SKM-1 treated with dmso at 0.1 percent for 144 hours (cell line): ENCODE data around the gene ATXN3.
"Not testable (repeated sequence)": the region's sequence is repeated elsewhere in the genome, so short reads cannot be mapped to it uniquely, and the experiment has no call there.

Experiments used
- DNase-seq: peaks from one replicate; lab custom pipeline; 2025; ENCODE audit not compliant: unreplicated experiment; lab: John Stamatoyannopoulos, UW

Gene ATXN3

DNA sequence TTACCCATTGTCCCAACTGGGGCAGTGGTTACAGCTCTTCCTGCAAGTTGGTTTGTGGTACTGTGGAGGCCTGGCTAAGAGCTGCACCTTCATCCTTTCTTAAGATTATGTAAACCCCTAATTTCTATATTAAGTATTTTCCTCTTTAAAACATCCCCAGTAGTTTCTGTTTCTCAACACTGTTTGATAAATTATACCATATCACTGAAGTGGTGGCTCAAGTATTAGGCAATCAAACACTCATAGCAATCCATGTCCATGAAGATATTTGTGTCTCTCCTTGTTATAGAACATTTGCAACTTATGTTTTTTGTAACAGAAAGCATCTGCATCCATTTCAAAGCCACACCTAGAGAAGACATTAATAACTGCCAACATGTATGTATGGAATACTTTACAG is 31.8 kb downstream of the ATXN3 start:
- DNase-seq: no peak

DNA sequence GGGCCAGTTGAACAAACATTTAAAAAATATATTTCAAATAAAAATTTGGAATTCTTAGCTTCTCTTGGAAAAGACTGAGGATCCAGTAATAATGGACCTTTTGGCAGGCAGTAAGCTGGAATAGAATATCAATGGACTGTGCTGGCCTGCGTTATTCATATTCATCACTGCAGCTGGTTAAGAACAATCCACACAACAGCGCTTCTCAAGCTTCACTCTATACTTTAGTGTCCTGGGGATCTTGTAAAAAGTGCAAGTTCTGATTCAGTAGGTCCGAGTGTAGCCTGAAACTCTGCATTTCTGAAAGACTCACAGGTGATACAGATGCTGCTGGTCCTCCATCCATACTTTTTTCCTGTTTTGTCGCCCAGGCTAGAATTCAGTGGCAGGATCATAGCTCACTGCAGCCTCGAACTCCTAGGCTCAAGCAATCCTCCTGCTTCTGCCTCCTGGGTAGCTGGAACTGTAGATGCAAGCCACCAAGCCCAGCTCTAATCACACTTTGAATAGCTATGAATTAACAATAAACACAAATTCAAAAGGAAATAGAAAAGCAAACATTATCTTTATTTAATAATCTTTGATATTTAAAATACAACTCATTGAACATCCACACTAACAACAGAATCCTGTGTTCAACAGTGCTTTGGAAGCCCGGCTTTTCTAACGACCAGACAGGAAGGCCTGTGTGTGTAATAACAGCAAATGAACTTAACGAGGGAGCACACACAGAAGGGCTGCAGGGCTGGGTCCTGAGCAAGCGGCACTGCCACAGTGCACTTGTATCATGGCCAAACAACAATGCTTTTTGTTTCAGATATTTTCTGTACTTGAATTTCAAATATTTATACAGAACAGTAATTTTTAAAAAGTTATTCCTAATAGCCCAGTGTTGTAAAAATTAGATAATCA is 48.1 kb downstream of the ATXN3 start:
- no peak for DNase-seq

DNA sequence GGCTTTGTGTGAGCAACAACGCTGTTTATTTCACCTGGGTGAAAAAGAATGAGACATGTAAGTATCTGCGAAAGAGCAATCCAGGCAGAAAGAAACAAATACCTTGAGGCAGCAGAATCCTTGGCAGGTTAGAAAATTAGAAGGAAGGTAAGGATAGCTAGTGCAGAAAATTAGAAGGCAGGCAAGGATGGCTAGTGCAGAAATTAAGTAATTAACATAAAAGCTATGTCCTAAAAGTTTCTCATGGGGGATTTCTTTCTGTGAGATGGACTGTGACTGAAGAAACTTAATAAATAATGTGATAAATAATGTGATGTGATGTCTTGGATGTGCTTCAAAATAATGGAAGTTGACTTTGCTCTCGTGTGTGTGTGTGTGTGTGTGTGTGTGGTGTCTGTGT is 56.6 kb downstream of the ATXN3 start:
- DNase-seq: no peak

DNA sequence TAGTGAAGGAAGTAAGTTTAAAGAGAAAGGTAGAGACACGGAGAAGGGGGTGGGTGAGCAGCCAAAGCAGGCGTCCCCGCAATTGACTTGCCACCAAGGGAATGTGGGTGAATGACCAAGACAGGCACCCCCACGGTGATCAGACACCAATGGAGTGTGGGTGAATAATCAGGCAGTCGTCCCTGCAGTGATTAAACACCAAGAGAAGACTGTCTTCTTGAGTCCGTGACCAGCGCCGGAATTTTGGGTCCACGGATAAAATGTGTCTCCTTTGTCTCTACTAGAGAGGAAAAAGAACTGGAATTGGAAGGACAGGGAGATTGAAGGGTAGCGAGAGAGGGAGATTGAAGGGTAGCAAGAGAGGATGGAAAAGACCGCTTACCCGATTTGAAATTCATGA is 57.2 kb downstream of the ATXN3 start:
- not testable (repeated sequence) for DNase-seq

DNA sequence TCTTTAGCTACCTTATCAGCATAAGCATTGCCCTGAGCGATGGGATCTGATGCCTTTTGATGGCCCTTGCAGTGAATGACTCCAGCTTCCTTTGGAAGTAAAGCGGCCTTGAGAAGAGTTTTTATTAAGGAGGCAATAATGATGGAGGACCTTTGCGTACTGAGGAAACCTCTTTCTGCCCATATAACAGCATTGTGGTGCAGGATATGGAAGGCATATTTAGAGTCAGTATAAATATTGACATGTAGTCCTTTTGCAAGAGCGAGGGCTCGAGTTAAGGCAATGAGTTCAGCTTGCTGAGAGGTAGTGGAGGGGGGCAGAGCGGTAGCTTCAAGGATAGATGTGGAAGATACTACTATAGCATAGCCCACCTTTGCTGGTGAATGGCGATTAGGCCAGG is 60.5 kb downstream of the ATXN3 start:
- DNase-seq: not testable (repeated sequence)

DNA sequence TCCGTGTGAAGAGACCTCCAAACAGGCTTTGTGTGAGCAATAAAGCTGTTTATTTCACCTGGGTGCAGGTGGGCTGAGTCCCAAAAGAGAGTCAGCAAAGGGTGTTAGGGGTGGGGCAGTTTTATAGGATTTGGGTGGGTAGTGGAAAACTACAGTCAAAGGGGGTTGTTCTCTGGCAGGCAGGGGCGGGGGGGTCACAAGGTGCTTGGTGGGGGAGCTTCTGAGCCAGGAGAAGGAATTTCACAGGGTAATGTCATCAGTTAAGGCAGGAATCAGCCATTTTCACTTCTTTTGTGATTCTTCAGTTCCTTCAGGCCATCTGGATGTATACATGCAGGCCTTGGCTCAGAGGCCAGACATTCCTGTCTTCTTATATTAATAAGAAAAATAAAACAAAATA is 64.6 kb downstream of the ATXN3 start:
- DNase-seq: not testable (repeated sequence)

DNA sequence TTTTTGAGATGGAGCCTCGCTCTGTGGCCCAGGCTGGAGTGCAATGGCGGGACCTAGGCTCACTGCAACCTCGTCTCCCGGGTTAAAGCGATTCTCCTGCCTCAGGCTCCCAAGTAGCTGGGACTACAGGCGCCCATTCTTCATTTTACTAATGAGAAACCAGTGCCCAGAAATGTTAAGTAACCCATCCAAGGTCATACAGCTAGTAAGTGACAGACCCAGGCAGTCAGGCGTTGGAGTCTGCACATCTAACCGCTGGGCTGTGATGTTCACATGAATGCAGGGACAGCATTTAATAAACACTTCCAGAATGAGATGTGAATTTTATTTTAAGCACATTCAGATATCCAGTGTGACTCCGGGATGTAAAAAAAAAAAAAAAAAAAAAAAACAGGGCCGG is 65.2 kb downstream of the ATXN3 start:
- no peak for DNase-seq

DNA sequence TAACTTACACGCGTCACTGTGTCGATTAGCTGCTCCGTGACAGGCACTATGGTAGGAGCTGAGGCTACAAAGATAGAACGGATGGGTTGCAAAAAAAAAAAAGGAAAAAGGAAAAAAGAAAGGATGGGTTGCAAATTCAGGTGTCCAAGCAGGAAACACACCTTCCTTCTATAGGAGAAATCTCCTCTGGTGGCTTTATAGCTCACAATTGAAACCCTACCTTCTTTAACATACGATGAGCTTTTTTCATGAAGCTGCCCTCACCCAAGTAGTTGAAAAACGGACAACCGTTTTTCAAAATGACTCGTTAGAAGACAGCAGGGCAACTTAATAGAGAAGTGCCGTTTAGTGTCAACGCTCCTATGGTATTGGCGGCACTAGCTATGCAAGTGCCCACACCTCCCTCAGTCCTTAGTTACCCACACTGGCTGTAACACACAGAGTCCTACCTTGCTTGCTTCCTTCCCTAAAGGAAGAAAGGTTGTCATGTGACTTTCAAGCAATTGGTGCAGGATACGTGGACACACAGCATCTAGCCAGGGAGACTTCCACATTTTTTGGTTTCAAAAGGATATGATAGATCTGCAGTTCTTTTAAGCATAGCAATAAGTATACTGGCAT is 65.8 kb downstream of the ATXN3 start:
- DNase-seq: no peak

DNA sequence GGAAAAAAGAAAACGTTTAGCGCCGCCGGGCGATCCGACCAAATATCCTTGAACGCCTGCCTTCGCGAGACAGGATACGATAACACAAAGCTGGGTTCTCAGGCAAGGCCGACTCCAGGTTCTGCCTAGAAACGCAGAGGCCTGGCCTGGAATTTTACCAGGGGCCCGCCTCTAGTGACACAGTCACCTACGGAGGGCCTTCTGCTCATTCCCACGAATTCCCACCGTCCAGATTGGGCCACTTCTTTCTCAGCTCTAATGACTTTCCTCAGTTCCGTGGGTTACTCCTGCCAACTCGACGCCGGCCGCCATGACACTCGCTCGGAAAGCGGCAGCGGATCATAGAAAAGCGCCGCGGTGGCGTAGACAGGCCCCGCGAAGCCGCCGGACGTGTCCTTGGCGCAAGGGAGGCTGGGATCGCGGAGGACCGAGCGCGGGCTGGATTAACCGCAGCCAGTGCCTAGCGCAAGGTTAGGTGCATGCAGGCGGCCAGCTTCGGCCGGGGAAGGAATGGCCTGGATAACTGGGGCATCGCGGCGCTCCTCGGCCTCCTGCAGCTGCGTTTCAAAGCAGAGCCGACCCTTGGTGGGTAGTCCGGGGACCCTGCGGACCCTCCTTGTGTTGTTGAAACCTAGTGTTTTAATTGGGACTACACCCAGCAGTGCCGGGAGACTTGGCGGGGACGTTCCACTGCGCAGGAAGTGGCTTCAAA is 66.5 kb downstream of the ATXN3 start, which contains the start of gene TRIP11:
TRIP11 (minus strand) TSS at position 341 of the 712 bp plus-strand sequence. CDS start 374 bp downstream, outside the sequence.
- peak; percentile 25 for DNase-seq

DNA sequence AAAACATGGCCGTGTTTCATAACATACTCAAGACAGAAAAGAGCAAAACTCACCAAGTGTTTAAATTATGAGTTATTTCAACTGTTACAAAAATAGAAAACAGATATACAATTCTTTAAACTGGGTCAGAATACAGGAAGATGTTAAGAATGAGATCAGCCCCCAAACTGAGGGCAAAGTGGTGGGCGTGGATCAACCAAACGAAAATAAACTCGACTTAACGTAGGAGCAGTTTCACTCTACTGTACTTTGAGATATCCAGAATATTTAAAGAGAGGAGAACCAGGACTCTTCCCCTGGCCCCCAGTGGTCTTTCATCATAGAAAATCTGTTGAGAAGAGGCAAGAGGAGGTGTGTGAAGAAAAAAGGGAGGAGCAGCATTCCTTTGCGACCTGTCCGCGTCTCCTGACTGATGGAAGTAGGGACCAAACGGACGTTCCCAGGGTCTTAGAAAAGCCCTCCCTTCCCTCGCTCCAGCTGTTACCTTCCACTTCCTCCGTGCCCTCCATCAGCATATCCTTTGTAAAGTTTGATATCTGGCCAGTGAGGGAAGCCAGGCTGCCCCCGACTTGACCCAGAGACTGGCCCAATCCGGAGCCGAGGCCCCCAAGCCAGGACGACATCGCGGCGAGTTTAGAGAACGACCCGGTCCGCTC is 67.2 kb downstream of the ATXN3 start:
- DNase-seq: no peak

DNA sequence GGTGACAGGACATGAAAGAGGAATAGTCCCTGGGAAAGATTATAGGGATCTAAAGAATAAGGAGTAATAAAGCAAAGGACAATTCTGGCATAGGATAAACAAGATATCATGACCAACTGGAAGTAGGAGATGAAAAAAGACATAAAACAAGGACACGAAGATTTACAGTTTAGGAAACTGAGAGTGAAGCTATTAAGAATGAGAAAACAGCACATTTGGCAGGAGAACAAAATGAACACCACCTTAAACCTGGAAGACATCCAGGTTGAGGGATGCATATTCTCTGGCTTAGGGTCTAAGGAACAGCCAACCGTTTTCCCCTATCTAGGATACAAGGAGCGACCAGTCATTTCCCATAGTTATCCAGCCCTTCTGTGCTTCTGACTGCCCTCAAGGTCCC is 68.4 kb downstream of the ATXN3 start:
- DNase-seq: no peak

DNA sequence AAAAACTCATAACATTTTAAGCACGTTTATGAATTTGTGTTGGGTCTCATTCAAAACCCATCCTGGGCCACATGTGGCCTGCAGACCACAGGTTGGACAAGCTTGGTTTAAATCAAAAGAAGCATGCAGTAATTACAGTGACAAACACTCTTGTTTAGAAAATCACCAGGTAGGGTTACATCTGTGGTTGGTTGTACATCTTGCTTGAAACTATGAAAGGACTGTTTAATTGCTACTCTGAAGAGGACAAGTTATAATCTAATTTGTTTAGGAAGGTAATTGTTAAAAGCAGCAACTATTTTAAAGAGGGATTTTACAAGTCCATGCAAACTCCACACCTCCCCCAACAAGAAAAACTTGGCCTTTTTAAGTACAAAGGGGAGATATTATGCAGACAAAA is 70.5 kb downstream of the ATXN3 start:
- no peak for DNase-seq

DNA sequence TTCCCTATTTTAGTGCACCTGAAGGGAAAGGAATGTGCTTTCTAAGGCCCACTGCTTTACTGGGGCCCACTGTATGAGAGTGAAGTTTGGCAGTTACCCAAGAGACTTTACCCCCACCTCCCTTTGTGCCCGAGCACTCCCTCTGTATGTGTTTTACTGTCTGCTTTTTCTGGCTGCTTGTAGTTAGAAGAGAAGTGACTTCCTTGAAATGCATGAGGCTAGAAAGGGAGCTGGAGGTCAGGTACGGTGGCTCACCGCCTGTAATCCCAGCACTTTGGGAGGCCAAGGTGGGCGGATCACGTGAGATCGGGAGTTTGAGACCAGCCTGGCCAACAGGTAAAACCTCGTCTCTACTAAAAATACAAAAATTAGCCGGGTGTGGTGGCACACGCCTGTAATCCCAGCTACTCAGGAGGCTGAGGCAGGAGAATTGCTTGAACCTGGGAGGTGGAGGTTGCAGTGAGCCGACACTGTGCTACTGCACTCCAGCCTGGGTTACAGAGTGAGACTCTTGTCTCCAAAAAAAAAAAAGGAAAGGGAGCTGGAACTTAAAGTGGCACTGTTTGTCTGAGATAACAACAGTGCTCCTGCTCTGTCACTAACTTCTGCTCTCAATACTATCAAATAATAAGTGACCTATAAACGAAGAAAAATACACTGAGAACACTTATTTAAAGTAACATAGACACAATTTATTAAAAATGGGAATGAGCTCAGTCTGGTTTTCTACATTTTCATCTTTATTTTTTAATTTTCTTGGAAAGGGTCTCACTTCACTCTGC is 72.3 kb downstream of the ATXN3 start:
- no peak for DNase-seq

DNA sequence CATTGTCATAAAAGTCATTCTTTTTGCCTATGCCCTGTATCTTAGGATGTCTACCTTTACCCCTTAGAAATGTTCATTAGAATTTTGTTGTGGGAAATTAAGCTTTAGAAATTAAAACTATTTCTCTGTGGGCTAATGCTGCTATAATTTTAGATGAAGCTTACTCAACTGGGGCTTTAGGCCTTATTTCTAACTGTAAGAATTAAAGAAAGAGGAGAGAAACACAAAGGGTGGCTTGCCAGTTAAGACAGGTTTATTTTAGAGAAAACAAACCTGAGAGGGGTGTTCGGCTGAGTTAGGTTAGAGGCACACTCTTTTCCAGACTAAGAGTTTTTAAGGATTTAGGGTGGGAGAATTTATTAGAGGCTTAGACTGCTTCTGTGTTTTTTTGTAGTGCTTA is 72.9 kb downstream of the ATXN3 start:
- no peak for DNase-seq

DNA sequence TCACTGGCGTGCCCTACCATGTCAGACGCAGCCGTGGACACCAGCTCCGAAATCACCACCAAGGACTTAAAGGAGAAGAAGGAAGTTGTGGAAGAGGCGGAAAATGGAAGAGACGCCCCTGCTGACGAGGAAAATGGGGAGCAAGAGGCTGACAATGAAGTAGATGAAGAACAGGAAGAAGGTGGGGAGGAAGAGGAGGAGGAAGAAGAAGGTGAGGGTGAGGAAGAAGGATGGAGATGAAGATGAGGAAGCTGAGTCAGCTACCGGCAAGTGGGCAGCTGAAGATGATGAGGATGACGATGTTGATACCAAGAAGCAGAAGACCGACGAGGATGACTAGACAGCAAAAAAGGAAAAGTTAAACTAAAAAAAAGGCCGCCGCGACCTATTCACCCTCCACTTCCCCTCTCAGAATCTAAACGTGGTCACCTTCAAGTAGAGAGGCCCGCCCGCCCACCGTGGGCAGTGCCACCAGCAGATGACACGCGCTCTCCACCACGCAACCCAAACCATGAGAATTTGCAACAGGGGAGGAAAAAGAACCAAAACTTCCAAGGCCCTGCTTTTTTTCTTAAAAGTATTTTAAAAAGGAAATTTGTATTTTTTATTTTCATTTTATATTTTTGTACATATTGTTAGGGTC is 79.7 kb downstream of the ATXN3 start:
- DNase-seq: no peak

DNA sequence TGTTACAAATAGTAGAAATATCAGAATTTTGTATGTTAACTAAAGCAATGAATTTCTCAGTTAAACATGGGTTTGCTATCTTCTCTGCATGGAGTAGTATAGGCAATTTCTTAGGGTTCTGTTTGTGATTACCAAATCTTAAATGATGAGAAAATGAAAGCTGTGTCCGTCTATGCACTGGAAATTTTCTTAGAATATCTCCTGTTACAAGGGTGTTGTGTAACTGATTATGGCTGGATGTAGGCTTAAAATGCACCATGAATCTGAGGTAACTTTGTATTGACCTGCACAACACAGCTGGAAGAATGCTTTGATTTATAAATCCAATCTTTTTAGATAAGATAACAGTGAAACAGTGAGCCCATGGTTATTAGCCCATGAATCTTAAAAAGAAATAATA is 84.3 kb downstream of the ATXN3 start:
- no peak for DNase-seq

DNA sequence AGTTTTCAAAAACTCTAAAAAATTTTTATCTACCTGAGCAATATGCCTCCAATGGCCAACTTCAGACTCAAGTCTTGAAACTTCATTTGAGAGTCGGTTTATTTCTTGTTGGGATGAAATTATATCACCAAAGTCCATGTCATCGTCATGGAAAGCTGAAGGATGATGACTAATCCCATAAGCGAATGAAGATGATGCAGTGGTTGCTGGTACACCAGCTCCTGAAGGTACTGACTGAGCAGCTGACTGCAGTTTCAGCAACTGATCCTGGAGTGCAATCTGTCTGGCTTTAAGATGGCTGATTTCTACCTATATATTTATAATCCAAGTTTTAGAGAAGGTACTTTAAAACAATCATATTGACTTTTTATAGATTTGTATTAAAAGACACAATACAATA is 84.9 kb downstream of the ATXN3 start:
- DNase-seq: no peak

DNA sequence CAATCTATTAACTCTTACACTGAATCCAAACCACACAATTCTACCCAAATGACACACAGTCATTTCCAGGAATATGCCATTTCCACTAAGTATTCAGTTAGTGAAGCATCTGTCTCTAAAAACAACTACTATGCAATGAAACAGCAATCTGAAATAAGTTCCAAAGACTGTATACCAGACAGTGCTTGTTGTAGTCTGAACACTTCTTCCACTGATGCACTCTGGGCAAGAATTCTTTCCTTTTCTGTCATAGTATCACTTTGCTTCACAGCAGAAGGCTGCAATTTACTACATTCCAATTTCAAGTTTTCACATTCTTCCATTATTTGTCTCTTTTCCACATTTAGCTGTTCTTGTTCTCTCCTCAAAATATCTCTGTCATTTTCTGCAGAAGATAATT is 92.3 kb downstream of the ATXN3 start:
- DNase-seq: no peak

DNA sequence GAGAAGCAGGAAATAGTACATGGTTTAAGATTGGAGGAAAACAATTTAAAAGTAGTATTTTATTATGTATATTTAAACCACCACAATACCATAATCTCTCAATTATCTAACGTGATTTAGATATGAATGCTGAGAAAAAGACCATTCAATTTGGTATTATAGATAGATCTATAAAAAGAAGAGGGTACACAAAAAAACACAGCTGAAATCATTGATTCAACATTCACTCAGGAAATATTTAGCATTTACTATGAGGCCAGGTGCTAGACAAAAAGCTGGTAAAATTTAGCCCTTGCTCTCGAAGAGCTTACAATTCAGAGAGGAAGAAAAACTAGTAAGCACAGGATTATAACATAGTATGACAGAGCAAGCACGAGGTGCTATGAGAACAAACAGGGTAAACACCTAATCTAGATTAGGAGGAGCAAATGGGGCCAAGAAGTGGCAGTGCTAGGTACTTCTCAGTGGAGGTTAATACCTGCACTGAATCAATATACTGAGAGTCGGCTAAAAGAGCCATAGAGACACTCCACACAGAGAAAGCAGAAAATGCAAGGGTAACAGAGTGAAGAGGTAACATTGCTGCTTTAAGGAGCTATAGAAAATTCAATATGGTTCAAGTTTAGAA is 94.1 kb downstream of the ATXN3 start:
- DNase-seq: no peak

DNA sequence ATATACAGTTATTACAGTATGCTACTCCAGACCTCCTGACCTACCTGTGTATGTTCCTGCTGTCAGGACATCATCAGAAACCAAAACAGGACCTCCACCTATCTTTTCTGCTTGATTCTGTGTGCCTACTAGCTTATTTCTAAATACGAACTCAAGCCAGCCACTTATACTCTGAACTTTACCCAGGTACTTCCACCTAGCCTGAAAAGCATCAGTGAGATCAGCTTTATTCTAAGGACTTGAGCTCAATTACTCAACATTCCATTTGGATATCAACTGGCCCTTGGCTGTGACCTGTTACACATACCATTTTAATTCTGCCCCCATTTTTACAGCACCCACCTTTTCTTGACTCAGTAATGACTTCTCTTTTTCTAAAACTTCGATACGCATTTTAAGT is 95.7 kb downstream of the ATXN3 start:
- no peak for DNase-seq
